Middle frontal gyrus (tissue), 1 donor: ENCODE results near the gene GLB1L2.

Experiments used
- DNase-seq: peaks from one replicate; pipeline ENCODE4 v3.0.0-alpha.2; 2015; ENCODE audit warnings: low spot score; ENCODE audit errors: extremely low spot score

GLB1L2 gene

DNA sequence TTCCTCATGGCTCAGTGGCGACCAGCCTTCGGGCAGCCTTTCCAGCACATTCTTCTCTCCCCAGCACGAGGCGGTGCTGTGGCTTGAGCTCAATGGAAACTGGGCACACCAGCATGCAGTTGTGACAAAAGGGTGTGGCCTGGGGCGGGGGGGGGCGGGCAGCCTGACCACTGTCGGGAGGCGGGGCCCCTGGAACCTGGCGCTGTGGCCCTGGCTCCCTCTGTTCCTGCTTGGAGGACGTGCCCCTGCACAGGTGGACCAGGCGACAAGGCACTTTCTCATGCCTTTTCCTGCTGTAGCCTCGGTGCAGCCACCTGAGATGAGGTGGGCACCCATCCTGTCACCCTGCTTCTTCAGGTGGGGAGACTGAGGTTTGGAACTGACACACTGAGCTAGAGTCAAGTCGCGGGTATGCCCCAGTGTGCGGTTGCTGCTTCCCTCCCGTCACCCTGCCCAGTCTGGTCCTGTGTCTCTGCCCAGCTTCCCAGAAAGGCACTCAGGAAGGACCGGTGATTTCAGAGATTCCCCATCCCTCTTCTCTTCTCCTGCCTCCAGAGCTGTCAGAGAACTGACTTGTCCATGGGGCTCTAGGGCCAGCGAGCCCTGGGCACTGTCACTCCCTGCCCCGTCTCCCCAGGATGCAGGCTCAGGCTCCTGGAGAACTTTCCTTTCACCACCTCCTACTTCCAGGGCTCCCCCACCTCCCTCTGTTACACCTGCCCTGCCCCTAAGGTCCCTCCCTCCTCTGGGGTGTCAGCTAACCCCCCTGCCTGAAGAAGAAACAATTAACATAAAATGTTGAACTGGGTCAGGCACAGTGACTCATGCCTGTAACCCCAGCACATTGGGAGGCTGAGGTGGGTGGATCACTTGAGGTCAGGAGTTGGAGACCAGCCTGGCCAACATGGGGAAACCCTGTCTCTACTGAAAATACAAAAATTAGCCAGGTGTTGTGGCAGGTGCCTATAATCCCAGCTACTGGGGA lies 70.3 kb downstream of the GLB1L2 start:
- DNase-seq: no peak

DNA sequence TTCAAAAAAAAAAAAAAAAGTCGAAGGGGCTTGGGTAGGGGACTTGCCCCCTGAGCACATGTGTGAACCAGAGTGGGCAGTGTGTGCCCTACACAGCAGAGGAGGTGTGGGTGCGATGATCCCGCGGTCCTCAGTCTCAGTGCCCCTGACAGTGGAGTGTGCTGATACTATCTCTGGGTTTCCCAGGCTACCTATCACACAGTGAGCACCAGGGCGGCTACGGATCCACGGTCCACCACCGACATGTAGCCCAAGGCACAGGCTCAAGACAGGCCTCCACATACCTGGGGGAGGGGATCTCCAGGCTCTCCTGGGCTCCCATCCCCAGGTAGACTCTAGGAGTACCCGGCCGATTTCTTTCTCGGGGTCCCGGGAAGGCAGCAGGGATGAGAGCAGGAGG lies 71.1 kb downstream of the GLB1L2 start:
- no peak for DNase-seq

DNA sequence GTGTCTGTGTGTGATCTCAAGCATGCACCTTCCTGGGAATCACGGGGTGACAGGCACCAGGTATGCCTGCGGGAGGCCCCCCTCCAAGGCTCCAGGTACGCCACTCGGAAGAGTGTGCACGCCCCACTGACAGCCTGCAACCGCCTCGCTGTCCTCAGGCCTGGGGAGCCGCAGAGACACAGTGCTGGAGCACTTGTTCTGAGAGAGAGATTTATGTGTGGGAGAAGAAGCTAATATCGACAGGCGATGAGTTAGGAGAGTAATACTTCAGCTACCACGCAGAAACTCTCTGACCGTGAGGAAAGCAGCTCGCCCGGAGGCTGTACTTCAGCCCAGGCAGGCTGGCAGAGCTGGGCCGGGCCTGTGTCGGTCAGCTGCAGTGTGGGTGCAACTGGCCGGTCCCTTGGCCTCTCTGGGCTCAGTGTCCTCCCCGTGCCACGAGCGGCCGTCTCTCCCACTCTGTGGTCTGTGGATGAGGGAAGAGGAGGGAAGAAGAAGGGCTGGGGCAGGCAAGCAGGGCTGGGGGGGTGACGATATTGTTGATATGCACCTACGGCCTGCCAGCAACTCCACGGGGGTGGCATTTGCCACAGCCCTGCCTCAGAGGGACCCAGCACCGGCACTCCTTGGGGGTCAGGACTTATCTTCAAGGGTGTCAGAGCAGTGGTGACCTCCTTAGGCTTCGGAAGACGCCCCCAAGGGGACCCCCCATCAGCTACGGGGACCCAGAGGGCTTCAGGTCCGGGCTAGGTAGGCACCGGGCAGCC lies 73.0 kb downstream of the GLB1L2 start:
- no peak for DNase-seq

DNA sequence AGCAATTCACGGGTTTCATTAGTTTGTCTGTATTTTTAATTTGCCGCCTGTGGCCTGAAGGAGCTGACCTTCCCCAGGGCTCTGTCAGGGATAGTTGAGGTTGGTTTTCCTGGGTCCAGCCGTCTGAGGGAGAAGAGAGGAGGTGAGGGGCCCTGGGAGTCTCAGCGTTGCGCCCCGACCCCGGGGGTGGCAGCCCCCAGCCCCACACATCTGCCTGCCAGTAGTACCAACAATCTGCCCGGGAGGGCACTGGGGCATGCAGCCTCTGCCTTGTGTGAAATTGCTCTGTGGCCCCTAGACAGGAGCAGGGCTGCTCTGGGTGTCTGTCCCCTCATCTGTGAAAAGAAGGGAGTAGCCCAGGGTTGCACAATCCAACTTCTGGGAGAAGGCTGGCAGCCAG lies 73.6 kb downstream of the GLB1L2 start:
- no peak for DNase-seq

DNA sequence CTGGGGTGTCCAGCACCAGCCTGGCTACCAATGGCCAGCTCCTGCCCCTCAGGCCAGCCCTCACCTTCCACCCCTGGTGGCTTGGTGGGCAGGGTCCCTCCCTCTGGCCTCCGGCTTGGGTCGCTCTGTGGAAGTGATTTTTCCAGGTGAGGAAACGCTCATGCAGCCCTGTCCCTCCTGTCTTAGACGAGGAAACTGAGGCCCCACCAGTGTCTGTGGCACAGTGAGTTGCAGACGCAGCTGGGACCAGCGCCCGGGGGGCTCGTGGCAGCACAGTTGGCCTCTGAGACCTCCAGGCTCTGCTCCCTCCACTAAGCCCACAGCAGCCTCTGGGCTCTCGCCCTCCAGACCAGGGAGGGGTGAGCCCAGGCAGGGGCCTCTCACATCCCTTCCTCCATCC lies 74.1 kb downstream of the GLB1L2 start:
- no peak for DNase-seq

DNA sequence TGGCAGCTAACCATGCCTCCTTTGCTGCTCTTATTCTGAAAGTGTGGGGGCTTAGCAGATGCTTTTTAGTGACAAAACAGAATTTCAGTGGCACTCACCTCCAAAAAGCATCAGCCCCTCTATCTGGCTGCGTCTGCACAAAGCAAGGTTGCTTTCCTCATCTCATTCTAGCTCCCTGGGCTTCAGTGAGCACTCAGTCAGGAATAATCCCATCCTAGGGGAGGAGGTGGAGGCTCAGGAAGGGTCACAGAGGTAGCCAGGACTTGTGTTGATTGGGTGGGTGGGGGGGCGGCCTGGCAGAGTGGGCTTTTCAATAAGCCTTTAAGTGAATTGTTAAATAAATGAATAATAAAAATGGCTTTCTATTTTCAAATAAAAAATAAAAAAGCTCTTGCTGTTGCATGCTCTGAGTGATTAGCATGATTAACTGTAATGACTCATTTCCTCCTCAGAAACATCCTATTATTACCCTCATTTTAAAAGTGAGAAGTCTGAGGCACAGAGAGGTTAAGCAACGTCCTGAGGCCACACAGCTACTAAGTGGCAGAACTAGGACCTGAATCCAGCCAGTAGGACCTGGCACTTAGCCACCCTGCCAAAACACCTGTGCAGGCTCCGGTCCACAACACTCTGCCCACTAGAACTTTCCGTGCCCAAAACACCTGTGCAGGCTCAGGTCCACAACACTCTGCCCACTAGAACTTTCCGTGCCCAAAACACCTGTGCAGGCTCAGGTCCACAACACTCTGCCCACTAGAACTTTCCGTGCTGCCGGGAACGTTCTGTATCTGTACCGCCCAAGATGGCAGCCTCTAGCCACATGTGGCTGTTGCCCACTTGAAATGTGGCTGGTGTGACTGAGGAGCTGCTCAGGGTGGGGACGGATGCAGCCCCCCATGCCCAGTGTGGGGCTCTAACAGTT lies 74.7 kb downstream of the GLB1L2 start:
- no peak for DNase-seq

DNA sequence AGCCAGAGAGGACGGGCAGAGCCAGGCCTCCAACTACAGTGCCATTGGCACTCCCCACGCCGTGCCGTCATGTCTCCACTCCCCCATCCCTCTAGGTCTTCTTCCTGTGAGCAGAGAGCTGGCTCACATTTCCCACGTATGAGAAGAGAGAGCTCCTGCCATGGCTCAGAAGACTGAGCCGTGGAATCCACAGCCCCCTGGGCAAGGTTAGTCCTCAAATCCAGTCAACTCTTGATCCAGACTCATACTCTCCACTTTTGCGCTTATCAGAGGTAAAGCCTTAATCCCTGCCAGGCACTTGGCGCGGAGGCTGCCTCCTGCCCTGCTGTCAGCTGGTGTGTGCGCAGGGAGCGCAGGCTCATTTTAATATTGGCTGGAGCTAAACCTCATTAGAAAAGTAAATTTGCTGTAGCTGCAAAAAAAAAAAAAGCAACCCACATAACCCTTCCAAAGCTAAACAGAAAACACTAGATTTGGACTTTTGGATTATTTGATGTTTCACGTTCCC lies 75.6 kb downstream of the GLB1L2 start:
- DNase-seq: no peak

DNA sequence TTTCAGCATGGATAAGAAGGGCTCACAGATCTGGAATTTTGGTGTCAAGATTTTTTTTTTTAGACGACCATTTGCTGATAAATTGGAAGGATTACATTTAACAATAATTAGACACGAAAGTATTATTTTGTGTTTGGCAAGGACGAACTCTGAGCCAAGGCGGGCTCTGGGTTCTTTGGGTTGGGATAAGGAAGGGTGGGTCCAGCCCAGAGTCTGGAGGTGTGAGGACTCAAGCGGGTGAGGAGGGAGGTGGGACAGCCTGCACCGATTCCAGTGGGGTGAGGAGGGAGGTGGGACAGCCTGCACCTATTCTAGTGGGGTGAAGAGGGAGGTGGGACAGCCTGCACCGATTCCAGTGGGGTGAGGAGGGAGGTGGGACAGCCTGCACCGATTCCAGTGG lies 76.1 kb downstream of the GLB1L2 start:
- DNase-seq: no peak

DNA sequence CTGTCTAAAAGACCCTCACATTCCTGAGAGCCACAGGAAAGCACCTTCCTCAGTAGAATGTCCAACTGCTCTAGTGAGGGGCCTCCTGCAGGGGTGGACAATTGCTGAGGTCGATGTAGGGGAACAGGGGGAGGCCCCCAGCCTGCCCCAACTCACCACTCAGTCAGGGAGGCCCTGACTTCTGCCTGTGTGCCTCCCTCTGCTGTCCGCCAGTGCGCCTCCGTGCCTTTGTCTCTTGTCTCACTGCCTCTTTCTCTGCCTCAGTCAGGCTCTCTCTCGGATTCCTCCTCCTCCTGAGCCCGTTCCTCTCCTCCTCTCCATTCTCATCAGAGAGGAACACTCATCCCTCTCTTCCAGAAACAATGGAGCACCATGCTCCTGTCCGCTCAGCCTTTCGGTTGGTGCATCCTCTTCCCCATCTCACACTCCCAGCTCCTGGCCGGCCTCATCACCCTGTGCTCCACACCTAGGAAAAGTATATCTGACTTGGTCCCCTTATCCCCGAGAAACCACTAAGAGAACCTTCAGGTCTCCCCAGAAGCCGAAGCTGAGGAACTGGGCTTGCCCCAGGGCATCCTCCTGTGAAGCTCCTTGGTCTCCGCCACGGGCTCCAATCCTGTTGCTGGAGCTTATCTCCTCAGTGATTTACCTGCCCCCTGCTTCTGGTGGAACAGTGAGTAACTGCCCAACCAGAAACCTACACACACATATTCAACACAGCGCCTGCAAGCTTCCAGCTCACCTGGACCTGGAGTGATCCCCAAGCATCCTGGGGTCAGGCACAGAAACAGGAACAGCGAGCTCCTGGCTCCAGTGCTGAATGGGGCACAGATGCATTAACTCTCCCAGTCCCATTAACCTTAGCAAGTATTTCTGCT lies 78.0 kb downstream of the GLB1L2 start:
- DNase-seq: no peak

DNA sequence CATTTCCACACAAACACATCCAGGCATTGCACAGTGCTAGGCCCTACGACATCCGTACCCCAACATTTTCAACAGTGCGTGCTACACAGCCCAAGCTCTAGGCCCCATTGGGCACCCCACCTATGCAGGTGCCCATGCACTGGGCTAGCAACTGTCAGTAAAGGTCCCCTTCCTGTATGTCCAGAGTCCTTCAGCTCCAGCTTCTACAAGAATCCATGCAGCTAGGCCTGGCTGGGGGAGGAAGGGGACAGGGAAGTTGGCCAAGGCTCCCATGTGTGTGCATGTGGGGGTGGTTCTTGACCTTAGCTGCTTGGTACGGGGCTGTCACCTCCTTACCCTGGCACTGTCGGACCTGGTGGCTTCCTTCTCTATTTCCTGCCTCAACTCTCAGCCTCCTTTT lies 79.0 kb downstream of the GLB1L2 start:
- no peak for DNase-seq

DNA sequence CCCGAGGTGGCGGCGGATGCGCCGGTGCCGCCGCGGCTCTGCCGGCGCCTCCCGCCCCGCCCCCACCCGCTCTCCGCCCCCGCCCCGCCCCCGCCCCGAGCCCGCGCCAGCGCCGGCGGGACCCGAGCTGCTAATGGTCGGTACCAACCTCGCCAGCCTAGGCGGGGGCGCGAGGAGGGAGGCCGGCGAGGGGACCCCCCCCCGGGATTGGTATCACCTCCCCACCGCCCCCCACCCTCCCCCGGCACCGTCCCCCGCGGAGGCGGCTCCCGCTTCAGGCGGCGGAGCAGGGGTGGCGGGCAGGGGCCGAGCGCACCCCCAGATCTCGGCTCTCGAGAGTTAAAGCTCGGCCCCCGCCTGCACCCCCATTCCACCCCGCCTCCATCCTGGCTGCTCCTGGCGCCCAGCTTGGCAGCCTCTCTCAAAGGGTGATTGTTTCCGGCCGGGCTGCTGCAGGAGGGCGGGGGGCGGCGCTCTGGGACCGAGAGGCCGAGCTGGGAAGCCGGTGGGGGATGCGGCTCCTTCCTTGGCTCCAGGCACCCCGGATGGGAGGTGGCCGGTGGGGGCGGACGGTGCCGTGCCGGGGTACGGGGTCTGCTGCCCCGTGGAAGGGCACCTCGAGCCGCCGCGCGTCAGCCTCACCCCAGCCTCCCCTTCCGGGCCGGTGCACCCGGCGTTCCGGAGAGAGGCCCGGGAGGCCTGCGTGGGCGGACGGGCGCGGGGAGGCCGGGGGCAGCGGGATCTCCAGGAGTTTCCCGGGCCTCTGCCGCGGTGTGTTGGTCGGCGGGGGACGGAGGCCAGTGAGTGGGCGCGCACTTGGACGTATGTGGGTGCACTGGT lies 80.6 kb downstream of the GLB1L2 start, which contains the start of gene B3GAT1:
B3GAT1 (minus strand) TSS at position 40 of the 840 bp plus-strand sequence. CDS start 24,583 bp downstream, outside the sequence.
- DNase-seq: peak; percentile 78

DNA sequence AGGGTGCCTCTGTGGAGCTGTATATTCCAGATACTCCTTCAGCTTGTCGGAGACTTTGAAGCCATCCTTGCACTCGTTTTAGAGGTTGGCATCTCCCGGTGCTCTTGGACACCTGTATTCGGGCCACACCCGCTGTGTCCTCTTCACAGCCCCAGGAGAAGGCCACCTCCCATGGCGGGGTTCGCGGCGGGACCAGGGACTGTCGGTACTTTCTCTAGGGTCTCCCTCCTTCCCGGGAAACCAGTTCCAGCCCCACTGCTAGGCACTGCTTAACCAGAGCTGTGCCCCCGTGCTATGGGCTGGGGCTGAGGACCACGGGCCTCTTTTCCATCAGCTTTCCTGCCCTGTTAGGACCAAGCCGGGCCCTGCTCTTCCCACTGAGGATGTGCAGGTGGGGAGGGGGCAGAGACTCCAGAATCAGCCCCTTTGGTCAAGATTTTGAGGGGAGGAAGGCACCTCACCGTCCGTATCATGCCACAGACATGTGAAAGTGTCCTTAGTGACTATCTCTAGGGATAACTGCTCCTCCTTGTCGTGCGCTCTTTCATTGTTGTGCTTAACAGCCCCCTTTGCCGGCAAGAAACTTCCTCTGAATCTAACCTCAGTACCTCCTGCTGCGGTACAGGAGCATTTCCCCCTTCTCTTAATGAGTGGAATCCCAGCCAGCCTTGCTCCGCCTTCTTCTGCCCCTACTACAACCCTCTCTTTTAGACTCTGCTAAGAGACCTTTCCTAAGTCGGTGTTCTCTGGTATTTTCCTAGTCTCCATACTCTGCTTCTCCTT lies 81.4 kb downstream of the GLB1L2 start:
- no peak for DNase-seq

DNA sequence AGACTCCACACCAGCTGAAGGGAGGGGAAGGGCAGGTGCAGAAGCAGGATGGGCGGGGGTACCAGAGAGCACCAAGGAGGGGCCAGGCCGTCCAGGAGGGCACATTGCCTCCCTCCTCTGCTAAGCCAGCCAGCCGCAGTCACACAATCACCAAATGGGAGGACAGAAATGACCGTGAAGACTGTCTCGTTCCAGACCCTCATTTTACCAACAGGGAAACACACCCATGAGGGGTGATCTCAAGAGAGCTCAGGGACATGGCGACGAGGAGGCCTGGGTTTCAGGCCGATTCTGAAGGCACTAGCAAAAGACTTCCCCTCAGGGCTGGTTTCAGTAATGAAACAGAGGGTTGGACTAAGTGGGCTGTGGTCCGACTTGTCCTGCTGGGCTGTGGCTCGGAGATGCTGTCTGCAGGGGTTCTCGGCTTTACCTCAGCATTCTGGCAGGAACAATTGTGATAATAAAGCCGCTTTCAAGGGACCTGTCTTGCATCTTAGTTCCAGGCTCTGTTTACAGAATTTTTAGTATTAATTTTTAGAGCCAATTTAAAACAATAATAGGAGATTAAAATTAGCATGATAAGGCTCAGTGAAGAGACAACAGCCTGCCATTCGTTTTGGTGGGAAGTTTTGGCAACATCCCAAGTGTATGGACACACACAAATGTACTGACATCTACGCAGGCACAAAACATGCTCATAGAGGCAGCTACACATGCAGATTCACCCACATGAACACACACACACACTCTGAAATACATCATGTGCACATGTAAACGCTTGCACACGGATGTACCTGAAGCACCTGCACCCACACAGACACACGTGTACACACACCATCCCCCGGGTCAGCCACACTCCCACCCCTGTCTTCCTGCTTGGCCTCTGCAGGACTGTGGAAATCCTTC lies 82.3 kb downstream of the GLB1L2 start:
- no peak for DNase-seq

DNA sequence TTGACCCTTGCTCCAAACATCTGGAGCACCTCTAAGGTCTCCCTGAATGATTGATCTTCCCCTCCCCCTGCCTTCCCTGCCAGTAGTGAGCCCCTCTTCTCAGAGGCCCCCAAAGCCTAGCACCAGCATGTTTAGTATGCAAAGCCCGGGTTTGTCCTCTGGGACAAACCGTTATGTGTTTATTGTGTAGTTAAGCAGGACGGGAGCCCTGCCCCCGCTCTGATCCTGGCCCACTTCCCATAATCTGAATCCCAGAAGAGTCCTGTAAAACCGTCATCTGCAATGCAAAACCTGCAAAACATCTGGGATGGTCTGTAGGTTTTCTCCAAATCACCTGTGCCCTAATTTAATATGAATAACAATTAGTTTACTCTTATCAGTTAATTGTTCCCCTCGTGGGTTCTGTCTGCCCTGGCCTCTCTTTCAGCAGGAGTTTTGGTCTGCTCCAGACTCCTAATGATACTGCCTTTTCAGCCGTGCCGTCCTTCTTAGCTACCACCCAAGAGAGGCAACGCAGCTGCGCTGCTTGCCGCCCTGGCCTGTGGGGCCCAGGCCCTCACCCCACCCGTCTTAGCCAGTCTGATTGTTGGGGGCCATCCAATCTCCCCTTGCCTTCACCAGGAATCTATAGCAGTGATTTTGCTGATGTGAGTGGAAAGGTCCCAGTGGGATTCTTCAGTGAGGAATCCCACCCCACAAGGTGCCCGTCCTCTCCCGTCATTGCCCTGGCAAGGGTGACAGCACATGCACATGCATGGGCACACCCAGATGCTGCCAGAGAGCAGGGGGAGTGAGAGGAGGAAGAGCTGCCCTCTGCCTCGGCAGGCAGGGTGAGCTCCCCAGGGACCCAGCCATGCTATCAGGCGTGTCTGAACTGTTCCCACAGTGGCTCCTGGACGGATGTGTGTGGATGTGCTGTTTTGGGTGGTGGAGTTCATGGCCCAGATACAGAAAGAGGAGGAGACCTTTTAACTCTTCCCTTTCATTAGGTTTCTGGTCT lies 83.3 kb downstream of the GLB1L2 start:
- DNase-seq: no peak

DNA sequence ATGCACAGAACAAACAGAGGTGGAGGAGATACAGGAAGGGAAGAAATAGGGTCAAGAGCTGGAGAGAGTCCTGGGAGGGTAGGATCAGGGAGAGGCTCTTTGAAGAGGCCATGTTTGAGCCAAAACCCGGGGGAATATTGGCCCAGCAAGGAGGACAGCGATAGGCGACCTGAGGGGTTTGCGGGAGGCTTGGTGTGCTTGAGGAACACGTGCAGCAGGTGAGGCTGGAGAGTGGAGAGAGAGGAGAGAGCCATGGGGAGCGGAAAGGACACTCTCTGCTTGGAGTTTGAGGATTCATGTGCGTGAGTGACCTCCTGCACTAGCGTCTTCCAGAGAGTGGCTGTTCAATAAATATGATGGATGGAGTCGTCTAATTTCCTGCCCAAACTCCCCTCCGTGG lies 84.9 kb downstream of the GLB1L2 start:
- no peak for DNase-seq
